ENCODE measurements around the gene TSC1.
A peak's percentile ranks its signal among the peaks of the same experiment; 100 is the strongest.

Gene TSC1

DNA sequence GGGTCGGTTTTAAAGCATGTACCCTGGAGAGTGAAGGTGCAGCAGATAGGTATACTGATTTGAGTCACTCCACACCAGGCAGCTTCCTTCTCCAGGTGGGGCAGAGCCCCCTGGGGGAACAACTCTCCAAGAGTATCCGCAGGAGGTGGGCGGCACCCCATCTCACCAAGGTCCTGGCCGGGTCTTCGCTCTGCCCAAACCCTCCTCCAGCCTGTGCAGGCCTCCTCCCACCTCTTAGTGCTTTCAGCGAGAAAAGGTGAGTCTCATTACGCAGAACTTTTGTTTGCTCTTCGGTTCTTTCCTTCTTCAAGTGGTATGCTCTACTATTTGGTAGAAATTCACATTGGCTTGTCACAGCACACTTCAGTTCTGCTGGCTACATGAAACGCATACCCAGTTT is 52.0 kb downstream of the TSC1 start:
- DNase-seq = no peak

- no peak for DNase-seq
Measured at GRCh38 chr9:132888151-132888550, 56.3 kb downstream of the TSC1 start.

- no peak for DNase-seq
Measured at GRCh38 chr9:132887181-132888120, 57.0 kb downstream of the TSC1 start.

DNA sequence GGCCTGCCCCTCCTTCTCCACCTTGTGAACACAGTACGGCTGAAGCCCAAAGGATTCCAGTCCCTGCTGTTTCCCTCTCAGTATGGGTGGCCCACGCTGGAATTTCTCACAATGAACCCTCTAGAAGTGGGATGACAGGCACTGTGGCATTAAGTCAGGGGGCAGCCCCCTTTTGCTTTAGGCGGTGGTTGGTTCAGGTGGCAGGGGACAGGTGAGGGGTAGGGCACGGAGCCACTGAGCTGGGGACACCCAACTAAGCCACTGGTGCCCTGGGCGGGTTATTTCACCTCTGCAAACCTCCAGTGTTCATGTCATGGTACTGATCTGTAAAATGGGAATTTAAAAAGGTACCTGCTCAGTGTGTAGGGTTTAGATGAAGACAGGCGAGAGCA is 58.1 kb downstream of the TSC1 start:
- DNase-seq = no peak

DNA sequence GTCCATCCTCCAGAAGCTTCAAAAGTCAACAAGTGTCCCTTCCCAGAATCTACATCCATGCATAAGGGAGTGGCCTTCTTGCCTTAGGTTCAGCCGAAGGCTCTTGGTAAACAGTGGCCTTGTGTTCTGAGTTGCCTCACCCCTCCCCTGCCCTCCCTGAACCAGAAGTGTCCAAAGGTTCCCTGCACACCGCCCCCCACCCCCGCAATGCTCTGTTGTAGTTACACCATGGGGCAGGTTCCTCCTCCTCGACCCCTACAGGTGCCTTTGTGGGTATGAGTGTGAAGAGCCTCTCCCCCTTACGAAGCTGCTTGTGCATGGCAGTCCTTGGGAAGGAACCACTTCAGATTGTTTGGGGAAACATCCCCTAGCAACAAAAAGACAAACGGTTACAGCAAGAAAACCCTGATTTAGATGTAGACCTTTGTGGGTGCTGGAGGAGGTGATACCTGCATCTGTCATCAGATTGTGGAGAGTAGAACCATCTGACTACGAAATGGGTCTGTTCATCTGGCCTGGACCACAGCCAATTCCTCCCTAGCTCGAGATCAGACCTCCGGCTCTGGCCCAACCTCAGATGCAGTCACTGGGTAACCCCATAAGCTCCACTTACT is 58.6 kb downstream of the TSC1 start:
- no peak for DNase-seq

DNA sequence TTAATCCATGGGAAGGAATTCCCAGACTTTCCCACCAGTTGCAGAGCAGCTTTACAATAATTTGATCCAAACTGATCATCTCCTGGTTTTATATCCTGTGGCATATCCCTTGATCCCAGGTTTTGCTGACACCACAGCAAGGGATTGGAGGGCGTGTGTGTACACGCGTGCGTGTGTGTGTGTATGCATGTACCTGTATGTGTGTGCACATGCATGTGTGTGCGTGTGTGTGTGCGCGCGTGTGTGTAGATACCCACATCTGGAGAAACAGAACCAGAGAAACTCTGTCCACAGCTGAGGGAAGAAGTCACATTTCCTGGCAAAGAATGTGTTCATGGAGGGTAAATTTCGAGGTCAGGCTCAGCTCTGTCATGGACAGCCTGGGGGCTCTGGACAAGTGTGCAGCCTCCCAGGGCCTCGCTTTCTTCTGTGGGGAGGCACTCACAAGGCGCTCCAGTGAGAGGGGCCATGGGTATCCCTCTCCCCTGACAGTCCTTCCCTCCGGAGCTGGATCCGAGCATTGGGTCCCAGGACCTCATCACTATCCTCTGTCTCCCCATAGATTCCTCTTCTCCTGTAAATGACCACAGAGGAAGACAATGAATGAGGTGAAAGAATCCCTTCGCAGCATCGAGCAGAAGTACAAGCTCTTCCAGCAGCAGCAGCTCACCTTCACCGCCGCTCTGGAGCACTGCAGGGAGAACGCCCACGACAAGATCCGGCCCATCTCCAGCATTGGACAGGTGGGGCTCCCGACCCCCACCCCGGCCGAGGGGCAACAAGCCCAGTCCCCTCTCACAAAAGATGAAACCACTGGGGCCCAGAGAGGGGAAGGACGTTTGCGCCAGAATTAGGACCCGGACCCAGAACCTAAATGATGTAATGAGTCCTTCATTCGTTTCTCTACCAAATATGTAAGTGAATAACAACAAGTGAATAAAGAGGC is 60.8 kb downstream of the TSC1 start:
- no peak for DNase-seq

GRCh38 chr9:132882616-132883015 is 61.8 kb downstream of the TSC1 start:
- DNase-seq = no peak

DNA sequence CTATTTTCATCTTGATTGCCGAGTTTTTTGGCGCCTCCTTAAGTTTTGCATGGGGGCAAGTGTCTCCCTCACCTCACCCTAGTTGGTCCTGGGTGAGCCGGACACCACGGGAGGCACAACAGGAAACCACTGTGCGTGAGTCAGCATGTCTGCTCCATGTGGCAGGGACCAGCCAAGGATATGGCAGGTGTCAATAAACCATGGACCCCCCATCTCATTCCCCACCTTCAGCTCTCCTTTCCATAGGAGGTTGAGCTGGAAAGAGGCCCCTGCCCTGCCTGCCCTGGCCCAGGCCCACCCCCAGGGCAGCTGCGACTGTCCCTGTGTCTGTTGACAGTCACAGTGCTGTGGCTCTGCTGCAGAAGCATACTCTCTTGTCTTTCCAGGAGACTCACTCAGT is 62.6 kb downstream of the TSC1 start:
- no peak for DNase-seq

- DNase-seq = no peak
Measured at GRCh38 chr9:132880324-132880661, 64.1 kb downstream of the TSC1 start.

GRCh38 chr9:132879457-132880323 is 64.7 kb downstream of the TSC1 start:
- no peak for DNase-seq

DNA sequence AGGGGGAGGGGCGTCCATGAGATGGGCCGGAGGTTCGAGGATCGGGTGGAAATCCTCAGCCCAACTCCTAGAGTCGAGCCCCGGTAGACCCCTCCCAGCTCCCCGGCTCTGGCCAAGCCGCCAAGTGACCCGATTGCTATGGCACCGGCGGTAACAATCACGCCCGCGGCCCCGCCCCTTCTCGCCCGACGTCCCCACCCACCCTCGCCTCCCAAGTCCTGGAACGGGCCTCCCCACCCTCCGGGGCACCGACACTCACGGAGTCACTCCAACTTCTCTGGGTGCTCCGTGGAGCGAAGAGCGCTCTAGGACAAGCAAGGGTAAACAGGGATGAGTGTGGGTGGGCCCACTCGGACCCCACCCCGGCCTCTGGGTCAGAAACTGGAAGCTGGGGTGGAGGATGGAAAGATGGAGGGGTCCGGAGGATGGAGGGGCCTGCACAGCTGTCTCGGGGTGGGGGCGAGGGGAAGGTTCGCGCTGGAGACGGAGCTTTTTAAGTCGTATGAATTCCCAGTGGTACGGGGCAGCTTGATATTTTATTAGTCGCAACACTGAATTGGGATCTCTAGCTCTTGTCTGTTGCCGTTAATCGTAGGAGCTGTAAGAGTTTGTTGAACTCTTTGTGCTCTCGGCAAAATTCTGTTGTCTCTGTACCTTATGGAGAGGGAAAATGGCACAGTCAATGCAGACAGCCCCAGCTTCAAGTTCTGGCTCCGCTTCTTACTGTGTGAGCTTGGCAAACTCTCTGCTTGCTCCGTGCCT is 65.5 kb downstream of the TSC1 start, which contains the start of gene SPACA9:
Gene SPACA9 (plus strand): TSS at position 204 of the 762 bp plus-strand sequence. CDS start 5,050 bp downstream, outside the sequence.
- DNase-seq = peak in 40 of 56 donors; percentile 6 to 68 (median 36)

DNA sequence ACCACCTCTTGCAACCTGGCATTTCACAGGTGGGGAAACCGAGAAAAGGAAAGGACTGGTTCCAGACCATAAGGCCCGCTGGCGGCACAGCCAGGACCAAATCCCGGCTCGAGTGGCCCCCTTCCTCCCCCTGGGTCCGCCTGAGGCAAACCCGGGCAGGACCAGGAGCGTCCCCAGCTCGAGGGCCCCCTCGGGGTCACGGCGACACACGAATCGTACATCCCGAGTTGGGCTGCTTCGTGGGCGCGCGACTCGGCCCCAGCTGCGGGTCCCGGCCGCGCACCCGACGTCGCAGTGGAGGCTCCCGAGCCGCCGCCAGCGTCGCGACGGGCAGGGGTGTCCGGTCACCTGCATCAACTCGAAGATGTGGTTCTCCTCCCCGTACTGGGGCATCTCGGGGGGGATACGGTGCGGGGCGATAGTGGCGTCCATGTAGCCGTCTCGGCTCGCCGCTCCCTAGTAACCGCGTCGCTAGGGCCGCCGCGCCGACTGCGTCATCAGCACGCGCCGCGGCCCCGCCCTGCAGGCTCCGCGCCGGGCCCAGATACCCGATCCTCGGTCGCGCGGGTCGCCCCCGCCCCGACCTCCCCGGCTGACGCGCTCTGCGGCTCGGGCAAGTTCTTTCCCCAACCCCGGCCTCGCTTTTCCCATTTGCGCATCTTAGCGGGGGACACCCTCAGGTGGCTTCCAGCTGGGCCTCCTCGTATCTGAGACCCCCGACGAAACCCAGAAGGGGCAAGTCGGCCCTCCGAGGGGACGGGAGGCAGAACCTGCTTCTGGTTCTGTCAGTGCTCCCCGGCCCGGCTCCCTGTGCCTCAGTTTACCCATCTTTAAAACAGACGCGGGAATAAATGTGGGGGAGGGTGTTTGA is 66.4 kb downstream of the TSC1 start, which contains the start of gene AK8:
Gene AK8 (minus strand): TSS at position 461 of the 871 bp plus-strand sequence. CDS start 29 bp downstream, at position 432.
- DNase-seq = peak in 47 of 56 donors; percentile 4 to 79 (median 44)

DNA sequence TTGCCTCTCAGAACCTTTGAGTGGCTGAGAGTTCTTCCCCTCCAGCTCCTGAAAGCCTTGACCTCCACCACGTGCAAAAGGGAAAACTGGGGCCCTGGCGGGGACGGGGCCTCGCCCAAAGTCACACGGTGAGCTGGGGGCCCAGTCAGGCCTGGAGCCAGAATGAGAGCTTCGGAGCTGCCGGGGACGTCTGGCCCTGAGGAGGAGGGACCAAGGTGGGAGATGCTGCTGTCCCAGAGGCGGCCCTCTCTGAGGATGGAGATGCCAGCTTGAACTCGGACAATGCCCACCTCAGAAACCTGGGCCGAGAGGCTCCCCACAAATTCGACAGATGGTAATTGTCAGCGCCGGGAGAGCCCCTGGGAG is 67.0 kb downstream of the TSC1 start:
- no peak for DNase-seq

DNA sequence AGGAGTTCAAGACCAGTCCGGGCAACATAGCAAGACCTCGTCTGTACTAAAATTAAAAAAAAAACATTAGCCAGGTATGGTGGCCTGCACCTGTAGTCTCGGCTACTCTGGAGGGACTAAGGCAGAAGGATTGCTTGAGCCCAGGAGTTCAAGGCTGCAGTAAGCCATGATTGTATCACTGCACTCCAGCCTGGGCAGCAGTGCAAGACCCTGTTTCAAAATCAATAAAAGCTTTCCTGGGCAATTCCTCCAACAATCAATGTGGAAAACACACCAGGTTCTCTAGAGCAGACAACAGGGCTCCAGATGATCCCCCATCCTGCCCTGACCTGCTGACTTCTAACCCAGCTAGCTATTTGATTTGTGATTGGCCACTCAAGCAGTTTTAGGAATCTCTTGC is 67.6 kb downstream of the TSC1 start:
- no peak for DNase-seq

DNA sequence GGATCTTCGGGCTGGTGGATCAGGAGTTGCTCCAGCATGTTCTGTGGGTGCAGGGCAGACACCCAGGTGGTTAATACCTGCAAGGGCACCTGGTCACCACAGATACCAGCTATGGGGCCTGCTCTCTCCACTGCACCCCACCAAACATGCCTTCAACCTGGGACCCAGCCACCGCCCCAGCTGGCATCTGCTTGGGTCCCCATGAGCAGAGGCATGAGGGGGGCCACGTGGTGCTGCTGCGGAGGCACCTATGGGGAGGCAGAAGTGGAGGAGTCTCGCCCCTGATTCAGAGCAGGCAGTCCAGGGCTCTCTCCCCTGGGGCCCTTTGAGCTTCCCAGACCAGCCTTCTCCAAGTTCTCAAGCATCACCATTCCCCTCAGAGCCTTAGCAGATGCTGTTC is 69.3 kb downstream of the TSC1 start:
- DNase-seq = no peak

GRCh38 chr9:132873403-132873802 is 71.0 kb downstream of the TSC1 start:
- no peak for DNase-seq

DNA sequence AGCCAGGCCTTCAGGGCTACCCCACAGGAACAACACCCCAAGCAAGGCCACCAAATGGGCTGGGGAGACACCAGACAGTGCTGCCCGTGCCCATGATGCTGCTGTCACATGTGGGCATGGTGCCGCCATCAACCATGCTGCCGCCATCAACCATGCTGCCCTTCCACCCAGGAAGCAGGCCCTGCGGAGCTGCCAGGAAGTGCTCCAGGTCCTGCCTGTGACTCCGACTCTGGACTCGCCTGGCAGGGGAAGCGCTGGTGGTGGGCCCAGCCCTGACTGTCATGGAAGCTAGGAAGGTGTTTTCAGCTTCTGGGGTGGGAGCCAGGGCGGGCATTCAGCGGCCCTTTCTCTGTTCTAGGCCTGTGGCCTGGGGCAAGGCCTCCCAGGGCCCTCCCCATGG is 75.2 kb downstream of the TSC1 start:
- DNase-seq = no peak

DNA sequence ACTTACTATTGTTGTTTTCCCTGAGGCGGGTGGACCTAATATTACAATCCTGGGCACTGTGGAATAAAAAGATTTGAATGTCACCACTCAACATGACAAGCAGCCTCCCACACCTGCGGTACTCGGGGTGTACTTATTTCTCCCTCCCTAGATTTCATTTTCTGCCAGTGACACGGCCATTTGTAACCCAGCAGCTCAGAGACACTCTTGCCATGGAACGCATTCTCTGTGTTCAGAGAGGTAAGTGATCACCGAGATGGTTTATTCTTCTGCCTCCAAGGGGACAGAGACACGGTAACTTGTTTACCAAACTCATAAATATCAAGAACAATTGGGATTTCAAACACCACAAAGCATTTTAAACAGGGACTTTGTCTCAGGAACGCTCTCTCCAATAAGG is 77.5 kb downstream of the TSC1 start:
- no peak for DNase-seq

DNA sequence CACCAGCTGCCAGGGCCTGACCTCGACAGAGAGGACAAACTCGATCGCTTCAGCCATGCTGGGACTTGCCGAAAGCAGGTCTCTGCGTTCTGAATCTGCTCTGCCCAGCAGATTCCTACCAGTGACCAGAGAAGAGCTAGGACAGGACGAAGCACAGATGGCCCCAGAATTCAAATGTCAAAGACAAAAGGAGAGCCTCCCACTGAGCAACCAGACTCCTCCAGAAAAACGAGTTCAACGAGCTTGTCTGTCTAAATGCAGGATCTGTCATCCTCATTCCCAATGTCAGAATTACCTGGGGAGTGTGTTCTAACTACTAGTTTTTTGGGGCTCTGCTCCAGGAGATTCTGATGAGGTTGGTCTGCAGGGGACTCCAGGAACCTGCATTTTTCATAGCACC is 79.7 kb downstream of the TSC1 start:
- no peak for DNase-seq
